Measurements from ENCODE around the gene ERC2.
A peak's percentile ranks its signal among the peaks of the same experiment; 100 is the strongest.

The ERC2 gene

GRCh38 chr3:55770077-55770476 lies 698.2 kb downstream of the ERC2 start:
- DNase-seq = no peak

- no peak for DNase-seq
Measured at GRCh38 chr3:55766753-55767152, 701.5 kb downstream of the ERC2 start.

- DNase-seq = no peak
Measured at GRCh38 chr3:55765906-55766701, 702.2 kb downstream of the ERC2 start.

- DNase-seq = no peak
Measured at GRCh38 chr3:55765398-55765797, 702.9 kb downstream of the ERC2 start.

GRCh38 chr3:55756976-55757375 lies 711.3 kb downstream of the ERC2 start:
- DNase-seq = no peak

GRCh38 chr3:55755516-55756205 lies 712.6 kb downstream of the ERC2 start:
- no peak for DNase-seq

GRCh38 chr3:55752911-55753310 lies 715.4 kb downstream of the ERC2 start:
- DNase-seq = no peak

- DNase-seq = no peak
Measured at GRCh38 chr3:55751730-55752129, 716.5 kb downstream of the ERC2 start.

- DNase-seq = no peak
Measured at GRCh38 chr3:55750525-55750924, 717.7 kb downstream of the ERC2 start.

GRCh38 chr3:55749036-55749435 lies 719.2 kb downstream of the ERC2 start:
- no peak for DNase-seq

GRCh38 chr3:55746808-55747413 lies 721.4 kb downstream of the ERC2 start:
- peak in 1 of 2 donors; percentile 34 for DNase-seq

- no peak for DNase-seq
Measured at GRCh38 chr3:55742832-55743136, 725.5 kb downstream of the ERC2 start.

GRCh38 chr3:55742022-55742831 lies 726.0 kb downstream of the ERC2 start:
- no peak for DNase-seq

GRCh38 chr3:55737186-55737585 lies 731.1 kb downstream of the ERC2 start:
- DNase-seq = no peak

GRCh38 chr3:55735976-55736375 lies 732.3 kb downstream of the ERC2 start:
- DNase-seq = no peak

GRCh38 chr3:55731741-55732140 lies 736.5 kb downstream of the ERC2 start:
- DNase-seq = no peak

- no peak for DNase-seq
Measured at GRCh38 chr3:55729546-55729945, 738.7 kb downstream of the ERC2 start.

GRCh38 chr3:55728461-55729100 lies 739.7 kb downstream of the ERC2 start:
- DNase-seq = no peak

GRCh38 chr3:55726501-55726775 lies 741.8 kb downstream of the ERC2 start:
- DNase-seq = no peak

- DNase-seq = no peak
Measured at GRCh38 chr3:55725681-55726500, 742.4 kb downstream of the ERC2 start.

- no peak for DNase-seq
Measured at GRCh38 chr3:55724821-55725220, 743.4 kb downstream of the ERC2 start.

- no peak for DNase-seq
Measured at GRCh38 chr3:55724407-55724784, 743.9 kb downstream of the ERC2 start.

Data from hippocampal formation (tissue), 2 donors.